ENCODE data around the gene CLHC1. TPM values are rescaled to one million over a fixed set of nuclear protein-coding genes. Genes with fewer than 3 reads are reported as not detected.

Gene CLHC1
- total RNA-seq, 1 donor from 2014 or later = 6.8 TPM

- Histone ChIP-seq H3K27me3 (ENCODE audit: control insufficient read depth, insufficient read depth, low read length) (no peaks in the 10 kb centered on the region), H3K4me3 (ENCODE audit: low read depth, low read length) (no peak overlapping the region), H3K36me3 (ENCODE audit: control insufficient read depth, insufficient read depth, low read length) (no peaks in the 10 kb centered on the region)
- no peak for TF ChIP-seq CTCF (IDR thresholded peaks at IDR 0.05; ENCODE audit: insufficient read depth, low read length, severe bottlenecking)
- no peak for DNase-seq (ENCODE audit: low read depth)
- FAIRE-seq = no peak
These were observed 94.8 kb downstream of the CLHC1 start for GRCh38 chr2:55137024-55137958.

- no peak for FAIRE-seq
- no peak for DNase-seq (ENCODE audit: low read depth)
- Histone ChIP-seq H3K27me3 (ENCODE audit: control insufficient read depth, insufficient read depth, low read length) (no peaks in the 10 kb centered on the region), H3K36me3 (ENCODE audit: control insufficient read depth, insufficient read depth, low read length) (no peaks in the 10 kb centered on the region), H3K4me3 (ENCODE audit: low read depth, low read length) (no peak overlapping the region)
- TF ChIP-seq CTCF (IDR thresholded peaks at IDR 0.05; ENCODE audit: insufficient read depth, low read length, severe bottlenecking) = no peak
These were observed 96.0 kb downstream of the CLHC1 start for GRCh38 chr2:55136138-55136541.

- Histone ChIP-seq H3K4me3 (ENCODE audit: low read depth, low read length) (no peak overlapping the region), H3K36me3 (ENCODE audit: control insufficient read depth, insufficient read depth, low read length) (no peaks in the 10 kb centered on the region), H3K27me3 (ENCODE audit: control insufficient read depth, insufficient read depth, low read length) (no peaks in the 10 kb centered on the region)
- no peak for TF ChIP-seq CTCF (IDR thresholded peaks at IDR 0.05; ENCODE audit: insufficient read depth, low read length, severe bottlenecking)
- FAIRE-seq = no peak
- DNase-seq (ENCODE audit: low read depth) = no peak
These were observed 96.6 kb downstream of the CLHC1 start for GRCh38 chr2:55135491-55135890.

GRCh38 chr2:55134316-55134706, 97.8 kb downstream of the CLHC1 start:
- no peaks in the 10 kb centered on the region for H3K36me3 ChIP-seq (ENCODE audit: control insufficient read depth, insufficient read depth, low read length)
- DNase-seq (ENCODE audit: low read depth) (no peak), FAIRE-seq (no peak)
- H3K27me3 ChIP-seq (ENCODE audit: control insufficient read depth, insufficient read depth, low read length) = no peaks in the 10 kb centered on the region
- H3K4me3 ChIP-seq (ENCODE audit: low read depth, low read length) = no peak overlapping the region
- no peak for TF ChIP-seq CTCF (IDR thresholded peaks at IDR 0.05; ENCODE audit: insufficient read depth, low read length, severe bottlenecking)

- no peak overlapping the region for H3K4me3 ChIP-seq (ENCODE audit: low read depth, low read length)
- DNase-seq (ENCODE audit: low read depth) (no peak), FAIRE-seq (no peak)
- H3K27me3 ChIP-seq (ENCODE audit: control insufficient read depth, insufficient read depth, low read length) = no peaks in the 10 kb centered on the region
- no peak for TF ChIP-seq CTCF (IDR thresholded peaks at IDR 0.05; ENCODE audit: insufficient read depth, low read length, severe bottlenecking)
- no peaks in the 10 kb centered on the region for H3K36me3 ChIP-seq (ENCODE audit: control insufficient read depth, insufficient read depth, low read length)
These were observed 98.4 kb downstream of the CLHC1 start for GRCh38 chr2:55133467-55134315.
